HepG2 (cell line): ENCODE results near the gene TRIO. TPM values are rescaled to one million over a fixed set of nuclear protein-coding genes. Genes with fewer than 3 reads are reported as not detected.
A peak's percentile ranks its signal among the peaks of the same experiment; 100 is the strongest.

Source experiments
- DMAP1 ChIP-seq: IDR thresholded peaks from 2 replicates; pipeline ENCODE4 v1.6.1; 2016
- GATAD2A ChIP-seq: IDR thresholded peaks from 2 replicates; pipeline ENCODE4 v1.6.1; 2016
- MYPOP ChIP-seq: sonication (generic); formaldehyde crosslinking; IDR thresholded peaks from 2 replicates; pipeline ENCODE4 v1.8.1; 2023; ENCODE audit warnings: mild to moderate bottlenecking, moderate library complexity, missing genetic modification reagents
- SALL2 ChIP-seq: sonication (generic); formaldehyde crosslinking; IDR thresholded peaks from 2 replicates; pipeline ENCODE4 v1.8.1; 2023; ENCODE audit warnings: mild to moderate bottlenecking, missing genetic modification reagents, inconsistent platforms
- USF2 ChIP-seq, 2 experiments: sonication (generic) in 1 of 2; formaldehyde crosslinking in 1 of 2; IDR thresholded peaks; 2 replicates each; pipeline versions ENCODE4 v1.5.1 to v1.6.1; 2011 to 2020; ENCODE audit warnings: borderline replicate concordance in 1 of 2, low read depth in 1 of 2, low read length in 1 of 2, mild to moderate bottlenecking in 1 of 2, missing genetic modification reagents in 1 of 2, moderate library complexity in 1 of 2
- ZNF12 ChIP-seq: sonication (generic); formaldehyde crosslinking; IDR thresholded peaks from 2 replicates; pipeline ENCODE4 v1.5.0; 2020; ENCODE audit warnings: missing genetic modification reagents
- polyA plus RNA-seq, 8 experiments: library from polyadenylated mRNA; depleted of rRNA in 3 of 8; stranded (reverse) in 7 of 8; unstranded in 1 of 8; fragments of >200 nt; fragmentation: Illumina TruSeq in 4 of 8; extraction: Trizol in 4 of 8; gene quantifications; 2 replicates each; pipeline versions ENCODE4 v1.2.1 to v1.2.3, GENCODE V29; 2011 to 2016; ENCODE audit warnings: low read depth in 4 of 8, missing spikeins in 1 of 8, mixed read lengths in 1 of 8; ENCODE audit not compliant: insufficient read depth in 1 of 8
- total RNA-seq, 5 experiments: library from RNA; depleted of rRNA; stranded (reverse); fragments of >200 nt; fragmentation: Illumina TruSeq; extraction: Trizol; gene quantifications; 2 replicates each; pipeline ENCODE4 v1.2.3, GENCODE V29; 2016; ENCODE audit warnings: low read depth in 1 of 5
- TF ChIP-seq, protein P1 (sequence below): sonication (generic); formaldehyde crosslinking; IDR thresholded peaks from 2 replicates; pipeline ENCODE4 v1.5.1; 2020; ENCODE audit warnings: mild to moderate bottlenecking, missing genetic modification reagents, moderate library complexity

TRIO gene
- total and polyA plus RNA-seq, 2 of the 13 experiments (the other 11 are each of a cell fraction or from before 2014, with no cell fraction given), result 45.2 to 45.9 TPM

DNA sequence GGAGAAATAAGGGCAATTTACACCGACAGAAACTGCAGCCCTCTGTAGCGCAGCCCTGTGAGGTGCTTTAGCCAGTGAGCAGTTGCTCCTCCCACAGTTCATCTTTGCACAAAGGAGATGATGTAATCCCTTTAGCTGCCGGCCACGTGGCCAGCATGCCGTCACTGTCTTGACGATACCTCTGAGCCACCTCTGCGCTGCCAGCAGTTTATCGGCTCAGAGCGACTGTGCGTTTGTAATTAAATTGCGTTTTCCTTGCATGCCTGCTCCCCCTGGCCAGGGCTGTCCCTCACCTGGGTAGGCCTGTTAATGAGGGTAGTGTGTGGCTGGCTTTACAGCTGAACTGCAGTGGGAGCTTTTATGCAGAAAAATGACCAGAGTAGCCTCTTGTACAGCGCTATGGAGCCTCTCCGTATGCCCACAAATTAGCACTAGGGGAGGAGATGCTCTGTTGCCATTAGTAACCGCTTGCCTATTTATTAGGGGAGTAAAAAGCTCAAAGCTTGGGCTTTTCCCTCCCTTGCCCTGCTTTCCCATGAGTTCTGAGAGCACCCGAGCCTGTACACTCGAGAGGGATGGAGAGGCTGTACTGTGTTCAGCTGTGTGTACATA lies 107.0 kb downstream of the TRIO start (continued):
- TF ChIP-seq USF2 (IDR thresholded peaks at IDR 0.05; ENCODE audit: low read depth, low read length) (peak; percentile 32; the same call in 1 of the 2 replicates), USF2 (CRISPR knock-in tag; IDR thresholded peaks at IDR 0.05; ENCODE audit: borderline replicate concordance) (peak; percentile 60; the same call in 1 of the 2 replicates), ZNF12 (CRISPR knock-in tag) (no peak), GATAD2A (peak; percentile 37; the same call in 1 of the 2 replicates), MYPOP (peak; percentile 42; the same call in 1 of the 2 replicates), DMAP1 (CRISPR knock-in tag) (peak; percentile 58; the same call in 1 of the 2 replicates), SALL2 (0 out of 2 replicates have a peak, but pooled peaks have one; percentile 25)
- TF ChIP-seq, protein P1, sequence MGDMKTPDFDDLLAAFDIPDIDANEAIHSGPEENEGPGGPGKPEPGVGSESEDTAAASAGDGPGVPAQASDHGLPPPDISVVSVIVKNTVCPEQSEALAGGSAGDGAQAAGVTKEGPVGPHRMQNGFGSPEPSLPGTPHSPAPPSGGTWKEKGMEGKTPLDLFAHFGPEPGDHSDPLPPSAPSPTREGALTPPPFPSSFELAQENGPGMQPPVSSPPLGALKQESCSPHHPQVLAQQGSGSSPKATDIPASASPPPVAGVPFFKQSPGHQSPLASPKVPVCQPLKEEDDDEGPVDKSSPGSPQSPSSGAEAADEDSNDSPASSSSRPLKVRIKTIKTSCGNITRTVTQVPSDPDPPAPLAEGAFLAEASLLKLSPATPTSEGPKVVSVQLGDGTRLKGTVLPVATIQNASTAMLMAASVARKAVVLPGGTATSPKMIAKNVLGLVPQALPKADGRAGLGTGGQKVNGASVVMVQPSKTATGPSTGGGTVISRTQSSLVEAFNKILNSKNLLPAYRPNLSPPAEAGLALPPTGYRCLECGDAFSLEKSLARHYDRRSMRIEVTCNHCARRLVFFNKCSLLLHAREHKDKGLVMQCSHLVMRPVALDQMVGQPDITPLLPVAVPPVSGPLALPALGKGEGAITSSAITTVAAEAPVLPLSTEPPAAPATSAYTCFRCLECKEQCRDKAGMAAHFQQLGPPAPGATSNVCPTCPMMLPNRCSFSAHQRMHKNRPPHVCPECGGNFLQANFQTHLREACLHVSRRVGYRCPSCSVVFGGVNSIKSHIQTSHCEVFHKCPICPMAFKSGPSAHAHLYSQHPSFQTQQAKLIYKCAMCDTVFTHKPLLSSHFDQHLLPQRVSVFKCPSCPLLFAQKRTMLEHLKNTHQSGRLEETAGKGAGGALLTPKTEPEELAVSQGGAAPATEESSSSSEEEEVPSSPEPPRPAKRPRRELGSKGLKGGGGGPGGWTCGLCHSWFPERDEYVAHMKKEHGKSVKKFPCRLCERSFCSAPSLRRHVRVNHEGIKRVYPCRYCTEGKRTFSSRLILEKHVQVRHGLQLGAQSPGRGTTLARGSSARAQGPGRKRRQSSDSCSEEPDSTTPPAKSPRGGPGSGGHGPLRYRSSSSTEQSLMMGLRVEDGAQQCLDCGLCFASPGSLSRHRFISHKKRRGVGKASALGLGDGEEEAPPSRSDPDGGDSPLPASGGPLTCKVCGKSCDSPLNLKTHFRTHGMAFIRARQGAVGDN (CRISPR knock-in tag), result peak; percentile 81
- TF ChIP-seq, all 625 proteins: peak for 38
